ENCODE measurements around the gene SARM1. TPM values are rescaled to one million over a fixed set of nuclear protein-coding genes. Genes with fewer than 3 reads are reported as not detected.

The SARM1 gene
- total RNA-seq, 1 donor from 2014 or later: 5.7 TPM

GRCh38 chr17:28398280-28398981, 26.9 kb downstream of the SARM1 start:
- Histone ChIP-seq H3K27ac (ENCODE audit: low read depth, low read length) (no peak overlapping the region), H3K36me3 (ENCODE audit: control insufficient read depth in 3 of 3, insufficient read depth in 3 of 3, low read length in 3 of 3) (peaks cover 35 to 40% (median 36%) of the 10 kb centered on the region in 3 donors), H3K4me3 (ENCODE audit: low read length in 3 of 3) (no peak overlapping the region)

GRCh38 chr17:28399808-28400207, 28.3 kb downstream of the SARM1 start:
- Histone ChIP-seq H3K4me1 (ENCODE audit: control insufficient read depth in 3 of 3, insufficient read depth in 3 of 3, low read length in 3 of 3) (peaks cover 2 to 12% (median 8%) of the 10 kb centered on the region in 3 donors), H3K9ac (ENCODE audit: low read depth in 1 of 3, low read length in 3 of 3) (no peak overlapping the region), H3K9me3 (ENCODE audit: control insufficient read depth in 3 of 3, low read length in 3 of 3) (no peaks in the 10 kb centered on the region), H3K36me3 (ENCODE audit: control insufficient read depth in 3 of 3, insufficient read depth in 3 of 3, low read length in 3 of 3) (peaks cover 35 to 40% (median 36%) of the 10 kb centered on the region in 3 donors), H3K4me3 (ENCODE audit: low read length in 3 of 3) (no peak overlapping the region), H3K27me3 (ENCODE audit: control insufficient read depth in 3 of 3, insufficient read depth in 3 of 3, low read length in 3 of 3) (no peaks in the 10 kb centered on the region), H3K27ac (ENCODE audit: low read depth, low read length) (no peak overlapping the region)

More at GRCh38 chr17:28398280-28398981, 26.9 kb downstream of the SARM1 start:
- no peaks in the 10 kb centered on the region for H3K27me3 ChIP-seq (ENCODE audit: control insufficient read depth in 3 of 3, insufficient read depth in 3 of 3, low read length in 3 of 3)
- peak overlapping the region in 1 of 3 donors; percentile 33 for H3K9ac ChIP-seq (ENCODE audit: low read depth in 1 of 3, low read length in 3 of 3)
- H3K4me1 ChIP-seq (ENCODE audit: control insufficient read depth in 3 of 3, insufficient read depth in 3 of 3, low read length in 3 of 3): peaks cover 0 to 8% (median 4%) of the 10 kb centered on the region in 3 donors
- H3K9me3 ChIP-seq (ENCODE audit: control insufficient read depth in 3 of 3, low read length in 3 of 3): no peaks in the 10 kb centered on the region

GRCh38 chr17:28402224-28402630, 30.7 kb downstream of the SARM1 start:
- Histone ChIP-seq H3K4me3 (ENCODE audit: low read length in 3 of 3) (no peak overlapping the region), H3K9me3 (ENCODE audit: control insufficient read depth in 3 of 3, low read length in 3 of 3) (no peaks in the 10 kb centered on the region), H3K36me3 (ENCODE audit: control insufficient read depth in 3 of 3, insufficient read depth in 3 of 3, low read length in 3 of 3) (peaks cover 27 to 31% (median 29%) of the 10 kb centered on the region in 3 donors), H3K4me1 (ENCODE audit: control insufficient read depth in 3 of 3, insufficient read depth in 3 of 3, low read length in 3 of 3) (peaks cover 17 to 29% (median 22%) of the 10 kb centered on the region in 3 donors), H3K27me3 (ENCODE audit: control insufficient read depth in 3 of 3, insufficient read depth in 3 of 3, low read length in 3 of 3) (no peaks in the 10 kb centered on the region), H3K27ac (ENCODE audit: low read depth, low read length) (no peak overlapping the region), H3K9ac (ENCODE audit: low read depth in 1 of 3, low read length in 3 of 3) (no peak overlapping the region)

- Histone ChIP-seq H3K27ac (ENCODE audit: low read depth, low read length) (no peak overlapping the region), H3K9me3 (ENCODE audit: control insufficient read depth in 3 of 3, low read length in 3 of 3) (no peaks in the 10 kb centered on the region), H3K4me1 (ENCODE audit: control insufficient read depth in 3 of 3, insufficient read depth in 3 of 3, low read length in 3 of 3) (peaks cover 17 to 29% (median 22%) of the 10 kb centered on the region in 3 donors), H3K36me3 (ENCODE audit: control insufficient read depth in 3 of 3, insufficient read depth in 3 of 3, low read length in 3 of 3) (peaks cover 27 to 31% (median 28%) of the 10 kb centered on the region in 3 donors), H3K9ac (ENCODE audit: low read depth in 1 of 3, low read length in 3 of 3) (no peak overlapping the region), H3K27me3 (ENCODE audit: control insufficient read depth in 3 of 3, insufficient read depth in 3 of 3, low read length in 3 of 3) (no peaks in the 10 kb centered on the region), H3K4me3 (ENCODE audit: low read length in 3 of 3) (no peak overlapping the region)
Observed at GRCh38 chr17:28402844-28403243, 31.4 kb downstream of the SARM1 start.

GRCh38 chr17:28404007-28404406, 32.5 kb downstream of the SARM1 start:
- H3K9ac ChIP-seq (ENCODE audit: low read depth in 1 of 3, low read length in 3 of 3): peak overlapping the region in 1 of 3 donors; percentile 8
- H3K36me3 ChIP-seq (ENCODE audit: control insufficient read depth in 3 of 3, insufficient read depth in 3 of 3, low read length in 3 of 3): peaks cover 20 to 26% (median 21%) of the 10 kb centered on the region in 3 donors
- H3K27ac ChIP-seq (ENCODE audit: low read depth, low read length): no peak overlapping the region
- H3K4me3 ChIP-seq (ENCODE audit: low read length in 3 of 3): no peak overlapping the region
- no peaks in the 10 kb centered on the region for H3K9me3 ChIP-seq (ENCODE audit: control insufficient read depth in 3 of 3, low read length in 3 of 3)
- no peaks in the 10 kb centered on the region for H3K27me3 ChIP-seq (ENCODE audit: control insufficient read depth in 3 of 3, insufficient read depth in 3 of 3, low read length in 3 of 3)
- H3K4me1 ChIP-seq (ENCODE audit: control insufficient read depth in 3 of 3, insufficient read depth in 3 of 3, low read length in 3 of 3): peaks cover 17 to 21% (median 18%) of the 10 kb centered on the region in 3 donors

GRCh38 chr17:28404461-28404811, 32.9 kb downstream of the SARM1 start:
- H3K27ac ChIP-seq (ENCODE audit: low read depth, low read length): no peak overlapping the region
- H3K4me3 ChIP-seq (ENCODE audit: low read length in 3 of 3): peak overlapping the region in 1 of 3 donors; percentile 30
- H3K4me1 ChIP-seq (ENCODE audit: control insufficient read depth in 3 of 3, insufficient read depth in 3 of 3, low read length in 3 of 3): peaks cover 17 to 21% (median 18%) of the 10 kb centered on the region in 3 donors

GRCh38 chr17:28404812-28405570, 33.5 kb downstream of the SARM1 start:
- Histone ChIP-seq H3K27me3 (ENCODE audit: control insufficient read depth in 3 of 3, insufficient read depth in 3 of 3, low read length in 3 of 3) (no peaks in the 10 kb centered on the region), H3K4me3 (ENCODE audit: low read length in 3 of 3) (peak overlapping the region; percentile 80 to 87 (median 85)), H3K9ac (ENCODE audit: low read depth in 1 of 3, low read length in 3 of 3) (peak overlapping the region; percentile 56 to 83 (median 64)), H3K27ac (ENCODE audit: low read depth, low read length) (no peak overlapping the region), H3K9me3 (ENCODE audit: control insufficient read depth in 3 of 3, low read length in 3 of 3) (no peaks in the 10 kb centered on the region), H3K36me3 (ENCODE audit: control insufficient read depth in 3 of 3, insufficient read depth in 3 of 3, low read length in 3 of 3) (peaks cover 14 to 19% (median 16%) of the 10 kb centered on the region in 3 donors), H3K4me1 (ENCODE audit: control insufficient read depth in 3 of 3, insufficient read depth in 3 of 3, low read length in 3 of 3) (peaks cover 17 to 21% (median 18%) of the 10 kb centered on the region in 3 donors)

More at GRCh38 chr17:28404461-28404811, 32.9 kb downstream of the SARM1 start:
- no peaks in the 10 kb centered on the region for H3K27me3 ChIP-seq (ENCODE audit: control insufficient read depth in 3 of 3, insufficient read depth in 3 of 3, low read length in 3 of 3)
- H3K9ac ChIP-seq (ENCODE audit: low read depth in 1 of 3, low read length in 3 of 3): peak overlapping the region in 2 of 3 donors; percentile 8 to 64
- H3K9me3 ChIP-seq (ENCODE audit: control insufficient read depth in 3 of 3, low read length in 3 of 3): no peaks in the 10 kb centered on the region
- H3K36me3 ChIP-seq (ENCODE audit: control insufficient read depth in 3 of 3, insufficient read depth in 3 of 3, low read length in 3 of 3): peaks cover 16 to 22% (median 17%) of the 10 kb centered on the region in 3 donors

GRCh38 chr17:28405632-28406472, 34.4 kb downstream of the SARM1 start, which contains the start of gene SLC46A1:
SLC46A1 (minus strand) TSS chr17:28406212; CDS start chr17:28406114, 98 bp downstream.
- Histone ChIP-seq H3K4me3 (ENCODE audit: low read length in 3 of 3) (peak within 1 kb of the TSS; percentile 80 to 87 (median 85)), H3K36me3 (ENCODE audit: control insufficient read depth in 3 of 3, insufficient read depth in 3 of 3, low read length in 3 of 3) (peaks cover 11 to 14% (median 12%) of the 10 kb centered on the region in 3 donors), H3K27me3 (ENCODE audit: control insufficient read depth in 3 of 3, insufficient read depth in 3 of 3, low read length in 3 of 3) (no peaks in the 10 kb centered on the region), H3K9me3 (ENCODE audit: control insufficient read depth in 3 of 3, low read length in 3 of 3) (no peaks in the 10 kb centered on the region), H3K9ac (ENCODE audit: low read depth in 1 of 3, low read length in 3 of 3) (peak within 1 kb of the TSS; percentile 56 to 83 (median 70)), H3K4me1 (ENCODE audit: control insufficient read depth in 3 of 3, insufficient read depth in 3 of 3, low read length in 3 of 3) (peaks cover 17 to 21% (median 18%) of the 10 kb centered on the region in 3 donors), H3K27ac (ENCODE audit: low read depth, low read length) (no peak within 1 kb of the TSS)

GRCh38 chr17:28406473-28406814, 35.0 kb downstream of the SARM1 start:
- peaks cover 7 to 11% (median 11%) of the 10 kb centered on the region in 3 donors for H3K36me3 ChIP-seq (ENCODE audit: control insufficient read depth in 3 of 3, insufficient read depth in 3 of 3, low read length in 3 of 3)
- H3K4me1 ChIP-seq (ENCODE audit: control insufficient read depth in 3 of 3, insufficient read depth in 3 of 3, low read length in 3 of 3): peaks cover 17 to 21% (median 18%) of the 10 kb centered on the region in 3 donors
- no peaks in the 10 kb centered on the region for H3K9me3 ChIP-seq (ENCODE audit: control insufficient read depth in 3 of 3, low read length in 3 of 3)
- peak overlapping the region; percentile 80 to 87 (median 85) for H3K4me3 ChIP-seq (ENCODE audit: low read length in 3 of 3)
- H3K27ac ChIP-seq (ENCODE audit: low read depth, low read length): no peak overlapping the region
- peak overlapping the region; percentile 56 to 83 (median 70) for H3K9ac ChIP-seq (ENCODE audit: low read depth in 1 of 3, low read length in 3 of 3)
- no peaks in the 10 kb centered on the region for H3K27me3 ChIP-seq (ENCODE audit: control insufficient read depth in 3 of 3, insufficient read depth in 3 of 3, low read length in 3 of 3)
